Skin of body (tissue), 2 donors: Measurements from ENCODE around the gene PRR5. TPM values are rescaled to one million over a fixed set of nuclear protein-coding genes. Genes with fewer than 3 reads are reported as not detected.
"Not testable (repeated sequence)": the region's sequence is repeated elsewhere in the genome, so short reads cannot be mapped to it uniquely, and the experiment has no call there.

Experiments
- DNase-seq: peaks from one replicate; lab custom pipeline; 2025; lab: John Stamatoyannopoulos, UW
- total RNA-seq: library from RNA; depleted of rRNA; stranded (reverse); fragments of >200 nt; gene quantifications from one replicate; pipeline ENCODE4 v1.2.3, GENCODE V29; 2014

Gene PRR5, protein sequence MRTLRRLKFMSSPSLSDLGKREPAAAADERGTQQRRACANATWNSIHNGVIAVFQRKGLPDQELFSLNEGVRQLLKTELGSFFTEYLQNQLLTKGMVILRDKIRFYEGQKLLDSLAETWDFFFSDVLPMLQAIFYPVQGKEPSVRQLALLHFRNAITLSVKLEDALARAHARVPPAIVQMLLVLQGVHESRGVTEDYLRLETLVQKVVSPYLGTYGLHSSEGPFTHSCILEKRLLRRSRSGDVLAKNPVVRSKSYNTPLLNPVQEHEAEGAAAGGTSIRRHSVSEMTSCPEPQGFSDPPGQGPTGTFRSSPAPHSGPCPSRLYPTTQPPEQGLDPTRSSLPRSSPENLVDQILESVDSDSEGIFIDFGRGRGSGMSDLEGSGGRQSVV
- total RNA-seq = 10.1 TPM

GRCh38 chr22:44701824-44702478, at the start of gene PRR5:
Gene PRR5, plus strand, starts transcription at chr22:44702204. Its CDS starts 271 bp downstream, at chr22:44702475.
- DNase-seq = peak; percentile 70

DNA sequence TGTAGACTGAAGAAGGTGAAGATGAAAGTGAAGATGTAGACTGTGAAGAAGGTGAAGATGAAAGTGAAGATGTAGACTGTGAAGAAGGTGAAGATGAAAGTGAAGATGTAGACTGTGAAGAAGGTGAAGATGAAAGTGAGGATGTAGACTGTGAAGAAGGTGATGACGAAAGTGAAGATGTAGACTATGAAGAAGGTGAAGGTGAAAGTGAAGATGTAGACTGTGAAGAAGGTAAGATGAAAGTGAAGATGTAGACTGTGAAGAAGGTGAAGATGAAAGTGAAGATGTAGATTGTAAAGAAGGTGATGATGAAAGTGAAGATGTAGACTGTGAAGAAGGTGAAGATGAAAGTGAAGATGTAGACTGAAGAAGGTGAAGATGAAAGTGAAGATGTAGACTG, 49.1 kb upstream of the PRR5 start:
- not testable (repeated sequence) for DNase-seq

DNA sequence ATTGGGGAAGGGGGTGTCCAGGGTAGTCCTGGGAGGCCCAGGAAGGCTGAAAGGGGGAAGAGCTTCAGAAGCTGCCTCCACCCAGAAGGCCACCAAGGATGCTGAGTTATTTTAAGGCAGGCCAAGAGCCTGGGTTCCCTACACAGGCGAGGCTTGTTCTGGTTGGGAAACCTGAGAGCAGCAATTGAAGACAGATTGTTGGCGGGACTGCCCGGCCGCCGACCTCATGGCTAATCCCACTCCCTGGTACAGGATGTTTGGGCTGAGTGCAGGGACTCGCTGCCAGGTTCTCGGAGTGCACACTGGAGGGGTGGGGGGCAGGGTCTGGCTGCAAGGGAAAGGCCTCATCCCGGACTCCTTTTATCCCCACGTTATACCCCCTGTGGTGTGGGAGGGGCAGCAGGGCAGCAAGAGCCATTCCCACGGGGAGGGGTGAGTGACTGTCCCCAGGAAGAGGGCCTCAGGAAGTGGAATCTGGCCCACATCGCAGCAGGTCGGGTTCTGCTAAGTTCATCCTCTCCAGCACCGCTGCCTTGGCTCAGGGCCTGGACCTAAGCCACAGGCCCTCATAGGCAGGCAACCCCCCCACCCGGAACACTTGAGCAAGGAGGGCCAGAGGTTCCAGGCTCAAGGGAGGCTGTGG, 43.6 kb upstream of the PRR5 start:
- no peak for DNase-seq

- DNase-seq = no peak
Measured at GRCh38 chr22:44659140-44659539, 42.9 kb upstream of the PRR5 start.

DNA sequence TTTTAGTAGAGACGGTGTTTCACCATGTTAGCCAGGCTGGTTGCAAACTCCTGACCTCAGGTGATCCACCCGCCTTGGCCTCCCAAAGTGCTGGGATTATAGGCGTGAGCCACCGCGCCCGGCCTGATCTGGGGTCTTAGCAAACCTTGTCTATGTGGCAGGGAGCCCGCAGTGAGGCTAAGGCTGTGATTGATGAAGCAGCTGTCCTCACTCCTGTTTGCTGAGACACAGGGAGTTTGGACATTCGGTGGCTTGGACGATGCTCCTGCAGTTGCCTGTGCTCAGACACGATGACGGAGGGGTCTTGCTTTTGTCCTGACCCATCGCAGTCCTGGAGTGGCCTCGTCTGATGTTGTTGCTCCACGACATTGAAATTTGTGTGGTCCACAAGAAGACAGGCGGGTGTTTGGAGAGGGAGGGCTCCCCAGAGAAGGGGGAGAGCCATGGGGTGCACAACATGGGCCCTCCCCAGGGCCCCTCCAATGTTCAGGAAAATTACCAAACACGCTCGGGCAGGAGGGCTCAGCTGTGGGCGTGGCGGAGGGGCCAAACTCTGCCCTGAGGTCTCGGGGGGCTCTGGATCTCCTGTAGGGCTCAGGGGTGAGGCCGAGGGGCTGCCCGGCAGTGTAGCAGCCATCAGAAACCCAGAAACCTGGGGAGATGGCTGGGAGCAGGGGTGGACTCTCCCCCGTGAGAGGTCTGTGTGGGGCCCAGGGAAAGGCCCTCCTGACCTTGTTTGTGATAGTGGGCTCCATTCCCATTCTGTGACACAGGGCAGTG, 41.8 kb upstream of the PRR5 start:
- no peak for DNase-seq

DNA sequence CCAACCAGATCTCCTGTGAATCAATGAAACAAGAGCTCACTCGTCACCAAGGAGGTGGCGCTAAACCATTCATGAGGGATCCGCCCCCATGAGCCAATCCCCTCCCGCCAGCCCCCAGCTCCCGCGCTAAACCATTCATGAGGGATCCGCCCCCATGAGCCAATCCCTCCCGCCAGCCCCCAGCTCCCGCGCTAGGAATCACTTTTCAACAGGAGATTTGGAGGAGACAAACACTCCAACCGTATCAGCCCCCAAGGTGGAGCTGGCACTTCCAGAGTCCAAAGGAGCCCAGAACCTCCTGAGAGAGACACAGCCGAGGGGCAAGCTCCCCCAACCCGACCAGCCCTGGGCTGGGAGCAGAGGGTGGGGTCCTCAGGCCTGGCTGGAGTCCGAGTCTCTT, 40.9 kb upstream of the PRR5 start:
- DNase-seq = no peak

- no peak for DNase-seq
Measured at GRCh38 chr22:44661659-44662569, 40.1 kb upstream of the PRR5 start.

GRCh38 chr22:44663256-44663999, 38.6 kb upstream of the PRR5 start:
- no peak for DNase-seq

- DNase-seq = peak; percentile 28
Measured at GRCh38 chr22:44664149-44664548, 37.9 kb upstream of the PRR5 start.

DNA sequence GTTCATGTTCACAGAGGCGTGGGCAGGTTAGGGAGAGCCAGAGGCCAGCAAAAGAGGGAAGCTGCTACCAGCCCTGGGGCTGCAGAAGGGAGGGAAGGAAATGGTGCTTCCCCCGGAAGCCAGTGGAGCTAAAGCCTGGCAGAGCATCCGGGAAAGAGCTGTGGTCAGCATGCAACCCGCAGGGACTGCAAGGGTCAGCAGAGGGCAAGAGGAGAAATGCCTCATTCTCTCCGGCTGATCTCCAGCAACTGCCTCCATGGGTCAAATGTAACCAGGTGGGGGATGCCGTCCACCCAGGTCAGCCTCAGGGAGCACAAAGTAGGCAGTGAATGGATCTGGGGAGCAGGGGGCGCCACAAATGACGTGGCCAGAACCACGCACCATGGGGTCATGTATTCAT, 36.9 kb upstream of the PRR5 start:
- no peak for DNase-seq

DNA sequence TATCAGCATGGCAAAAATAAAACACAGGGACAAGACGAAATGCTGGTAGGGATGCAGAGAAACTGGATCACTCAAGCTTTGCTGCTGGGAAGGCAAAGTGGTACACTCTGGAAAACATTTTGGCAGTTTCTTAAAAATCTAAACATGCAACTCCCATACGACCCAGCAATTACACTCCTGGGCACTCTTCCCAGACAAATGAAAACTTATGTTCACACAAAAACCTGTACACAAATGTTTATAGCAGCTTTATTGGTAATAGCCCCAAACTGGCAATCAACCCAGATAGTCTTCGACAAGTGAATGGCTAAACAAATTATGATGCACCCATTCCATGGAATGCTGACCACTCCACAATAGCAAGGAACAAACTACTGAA, 35.8 kb upstream of the PRR5 start:
- DNase-seq = no peak

DNA sequence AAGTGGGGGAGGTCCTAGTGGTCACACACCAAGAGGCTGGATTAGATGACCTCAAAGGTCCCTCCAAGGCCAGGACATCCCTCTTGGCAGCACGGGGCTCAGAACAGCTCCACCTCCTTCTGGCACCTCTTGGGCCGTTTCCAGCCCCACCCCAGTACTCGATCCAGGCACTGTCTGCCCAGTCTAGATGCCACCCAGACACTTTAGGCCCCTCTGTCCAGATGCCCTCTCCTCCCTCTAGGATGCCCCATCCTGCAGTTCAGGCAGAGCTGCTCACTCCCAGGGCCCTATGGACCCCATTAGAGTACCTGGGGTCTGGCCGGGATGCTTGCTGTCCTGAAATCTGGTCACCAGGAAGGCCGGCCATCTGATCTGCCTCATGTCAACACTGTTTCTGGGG, 34.7 kb upstream of the PRR5 start:
- no peak for DNase-seq

DNA sequence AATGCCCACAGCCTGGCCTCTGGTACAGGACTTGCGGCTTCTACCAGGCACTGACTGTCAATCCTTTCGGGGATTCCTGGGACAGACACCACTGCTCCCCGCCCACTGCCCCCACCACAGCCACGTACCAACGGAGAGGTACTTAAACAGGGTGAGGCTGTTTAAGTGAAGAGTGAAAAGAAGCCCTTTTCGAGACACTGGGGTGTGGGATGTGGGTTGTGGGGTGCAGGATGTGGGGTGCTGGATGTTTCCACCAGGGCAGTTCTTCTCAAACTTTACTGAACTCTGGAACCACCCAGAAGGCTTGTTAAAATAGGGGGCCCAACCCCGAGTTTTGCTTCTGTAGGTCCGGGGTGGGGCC, 34.2 kb upstream of the PRR5 start:
- no peak for DNase-seq

DNA sequence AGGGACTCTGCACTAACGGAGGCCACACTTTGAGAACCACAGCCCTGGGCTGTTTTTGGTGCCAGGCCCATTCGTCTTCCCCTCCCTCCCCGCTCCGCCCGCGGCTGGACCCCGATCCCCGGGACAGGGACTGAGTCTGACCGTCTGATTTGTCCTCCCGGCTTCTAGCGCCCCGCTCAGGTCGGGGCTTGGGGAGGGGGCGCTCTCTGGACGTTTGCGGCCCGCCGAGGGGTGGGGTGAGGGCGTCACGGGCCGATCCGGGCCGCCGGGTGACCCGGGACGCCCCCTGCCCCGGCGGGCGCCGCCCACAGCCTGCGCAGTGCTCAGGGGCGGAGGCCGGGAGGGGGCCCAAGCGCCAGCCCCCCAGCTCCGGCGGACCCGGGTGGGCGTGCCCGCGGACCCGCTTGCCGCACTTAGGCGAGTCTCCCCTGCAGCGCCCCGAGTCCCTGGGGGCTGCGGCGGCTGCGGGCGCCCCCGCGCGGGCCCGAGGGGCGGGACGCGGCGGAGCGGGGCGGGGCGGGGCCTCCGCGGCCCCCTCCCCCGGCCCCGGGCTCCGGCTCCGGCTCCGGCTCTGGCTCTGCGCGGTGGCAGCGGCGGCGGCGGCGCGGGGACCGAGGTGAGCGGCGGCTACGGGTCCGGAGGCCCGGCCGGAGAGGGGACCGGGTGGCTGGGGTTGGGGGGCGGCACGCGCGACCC, 33.7 kb upstream of the PRR5 start:
- DNase-seq = no peak

GRCh38 chr22:44668886-44669521, 33.0 kb upstream of the PRR5 start:
- no peak for DNase-seq

- no peak for DNase-seq
Measured at GRCh38 chr22:44669561-44669976, 32.4 kb upstream of the PRR5 start.

GRCh38 chr22:44670220-44670988, 31.6 kb upstream of the PRR5 start:
- no peak for DNase-seq

GRCh38 chr22:44671742-44672141, 30.3 kb upstream of the PRR5 start:
- DNase-seq = no peak
